ENCODE results near the gene SLC43A2.

DNA sequence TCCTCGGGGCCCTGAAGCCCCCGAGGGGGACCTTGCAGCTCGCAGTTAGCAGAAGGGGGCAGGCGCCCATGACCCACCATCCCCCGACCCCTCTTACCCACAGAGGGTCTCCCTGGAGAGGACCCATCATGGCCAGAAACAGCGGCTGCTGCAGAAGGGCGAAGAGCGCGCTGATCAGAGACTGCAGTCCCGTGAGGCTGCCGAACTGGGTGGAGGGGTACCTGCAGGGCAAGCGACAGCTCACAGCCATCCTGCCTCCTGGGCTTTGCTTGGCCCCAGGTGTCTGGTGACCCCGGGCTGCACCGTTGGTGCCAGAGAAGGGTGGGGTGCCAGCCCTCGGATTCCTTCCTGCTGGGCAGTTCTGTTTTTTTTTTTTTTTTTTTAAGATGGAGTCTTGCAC lies 52.1 kb downstream of the SLC43A2 start:
- TF ChIP-seq, protein P1, sequence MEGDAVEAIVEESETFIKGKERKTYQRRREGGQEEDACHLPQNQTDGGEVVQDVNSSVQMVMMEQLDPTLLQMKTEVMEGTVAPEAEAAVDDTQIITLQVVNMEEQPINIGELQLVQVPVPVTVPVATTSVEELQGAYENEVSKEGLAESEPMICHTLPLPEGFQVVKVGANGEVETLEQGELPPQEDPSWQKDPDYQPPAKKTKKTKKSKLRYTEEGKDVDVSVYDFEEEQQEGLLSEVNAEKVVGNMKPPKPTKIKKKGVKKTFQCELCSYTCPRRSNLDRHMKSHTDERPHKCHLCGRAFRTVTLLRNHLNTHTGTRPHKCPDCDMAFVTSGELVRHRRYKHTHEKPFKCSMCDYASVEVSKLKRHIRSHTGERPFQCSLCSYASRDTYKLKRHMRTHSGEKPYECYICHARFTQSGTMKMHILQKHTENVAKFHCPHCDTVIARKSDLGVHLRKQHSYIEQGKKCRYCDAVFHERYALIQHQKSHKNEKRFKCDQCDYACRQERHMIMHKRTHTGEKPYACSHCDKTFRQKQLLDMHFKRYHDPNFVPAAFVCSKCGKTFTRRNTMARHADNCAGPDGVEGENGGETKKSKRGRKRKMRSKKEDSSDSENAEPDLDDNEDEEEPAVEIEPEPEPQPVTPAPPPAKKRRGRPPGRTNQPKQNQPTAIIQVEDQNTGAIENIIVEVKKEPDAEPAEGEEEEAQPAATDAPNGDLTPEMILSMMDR (optimal IDR thresholded peaks at IDR 0.05 in 1 of 3, IDR thresholded peaks at IDR 0.05 in 1 of 3, conservative IDR thresholded peaks at IDR 0.05 in 1 of 3; ENCODE audit: extremely low read depth in 1 of 3, insufficient read depth in 2 of 3, low read length in 3 of 3): no peak
- TF ChIP-seq EZH2 (IDR thresholded peaks at IDR 0.05; ENCODE audit: low read length): no peak
